ENCODE measurements around the gene TRAPPC14.

TRAPPC14 gene

GRCh38 chr7:100126931-100127865, 31.3 kb downstream of the TRAPPC14 start, which contains the start of gene MBLAC1:
TSS of gene MBLAC1 (plus strand) at chr7:100126967. CDS start at chr7:100127396, 429 bp downstream.
- peak; percentile 87 to 90 for DNase-seq (ENCODE audit: low read depth in 1 of 2, low spot score in 1 of 2)

- no peak for DNase-seq (ENCODE audit: low read depth in 1 of 2, low spot score in 1 of 2)
Measured at GRCh38 chr7:100126239-100126930, 32.1 kb downstream of the TRAPPC14 start.

DNA sequence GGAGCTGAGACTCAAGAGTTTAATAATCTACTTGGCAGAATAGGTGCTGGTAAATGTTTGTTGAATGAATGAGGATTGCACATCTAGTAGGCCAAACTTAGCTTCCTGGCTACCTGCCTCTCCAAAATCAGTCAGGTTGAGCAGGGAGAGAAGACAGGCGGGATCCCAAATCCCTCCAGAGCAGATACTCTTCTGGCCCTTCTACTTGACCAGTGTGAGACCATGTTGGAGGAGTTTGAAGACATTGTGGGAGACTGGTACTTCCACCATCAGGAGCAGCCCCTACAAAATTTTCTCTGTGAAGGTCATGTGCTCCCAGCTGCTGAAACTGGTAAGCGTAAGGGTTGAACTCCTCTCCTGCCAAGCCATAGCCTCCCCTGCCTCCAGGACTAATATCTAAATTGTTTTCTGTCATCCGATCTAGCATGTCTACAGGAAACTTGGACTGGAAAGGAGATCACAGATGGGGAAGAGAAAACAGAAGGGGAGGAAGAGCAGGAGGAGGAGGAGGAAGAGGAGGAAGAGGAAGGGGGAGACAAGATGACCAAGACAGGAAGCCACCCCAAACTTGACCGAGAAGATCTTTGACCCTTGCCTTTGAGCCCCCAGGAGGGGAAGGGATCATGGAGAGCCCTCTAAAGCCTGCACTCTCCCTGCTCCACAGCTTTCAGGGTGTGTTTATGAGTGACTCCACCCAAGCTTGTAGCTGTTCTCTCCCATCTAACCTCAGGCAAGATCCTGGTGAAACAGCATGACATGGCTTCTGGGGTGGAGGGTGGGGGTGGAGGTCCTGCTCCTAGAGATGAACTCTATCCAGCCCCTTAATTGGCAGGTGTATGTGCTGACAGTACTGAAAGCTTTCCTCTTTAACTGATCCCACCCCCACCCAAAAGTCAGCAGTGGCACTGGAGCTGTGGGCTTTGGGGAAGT, 34.0 kb downstream of the TRAPPC14 start:
- no peak for DNase-seq (ENCODE audit: low read depth in 1 of 2, low spot score in 1 of 2)

DNA sequence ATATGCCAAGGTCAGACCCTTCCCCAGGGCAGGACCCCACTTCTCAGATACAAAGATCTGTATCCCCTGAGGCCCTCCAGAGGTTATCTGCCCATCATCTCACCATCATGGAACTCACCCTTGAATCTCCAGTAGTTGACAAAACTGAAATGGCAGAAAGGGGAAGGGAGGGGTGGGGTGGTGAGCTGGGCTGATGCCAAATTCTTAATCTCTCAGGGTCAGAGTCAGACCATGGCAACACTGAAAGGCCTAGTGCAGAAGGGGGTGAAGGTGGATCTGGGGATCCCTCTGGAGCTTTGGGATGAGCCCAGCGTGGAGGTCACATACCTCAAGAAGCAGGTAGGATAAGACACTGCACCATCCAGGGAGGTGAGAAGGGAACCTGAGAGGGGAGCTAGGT, 36.0 kb downstream of the TRAPPC14 start:
- no peak for DNase-seq (ENCODE audit: low read depth in 1 of 2, low spot score in 1 of 2)

- DNase-seq (ENCODE audit: low read depth in 1 of 2, low spot score in 1 of 2): no peak
Measured at GRCh38 chr7:100122067-100122466, 36.5 kb downstream of the TRAPPC14 start.

DNA sequence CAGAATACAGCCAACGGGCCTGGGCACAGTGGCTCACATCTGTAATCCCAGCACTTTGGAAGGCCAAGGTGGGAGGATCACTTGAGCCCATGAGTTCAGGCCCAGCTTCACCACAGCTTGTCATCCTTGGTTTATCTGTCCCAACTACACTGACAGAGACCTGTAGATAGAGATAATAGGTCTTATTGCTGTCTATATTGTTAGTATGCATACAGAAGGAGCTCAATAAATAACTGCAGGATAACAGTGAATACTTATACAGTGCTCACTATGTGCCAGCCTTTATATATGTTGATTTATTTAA, 37.8 kb downstream of the TRAPPC14 start:
- DNase-seq (ENCODE audit: low read depth in 1 of 2, low spot score in 1 of 2): no peak

- peak in 1 of 2 donors; percentile 58 for DNase-seq (ENCODE audit: low read depth in 1 of 2, low spot score in 1 of 2)
Measured at GRCh38 chr7:100119970-100120732, 38.4 kb downstream of the TRAPPC14 start.

DNA sequence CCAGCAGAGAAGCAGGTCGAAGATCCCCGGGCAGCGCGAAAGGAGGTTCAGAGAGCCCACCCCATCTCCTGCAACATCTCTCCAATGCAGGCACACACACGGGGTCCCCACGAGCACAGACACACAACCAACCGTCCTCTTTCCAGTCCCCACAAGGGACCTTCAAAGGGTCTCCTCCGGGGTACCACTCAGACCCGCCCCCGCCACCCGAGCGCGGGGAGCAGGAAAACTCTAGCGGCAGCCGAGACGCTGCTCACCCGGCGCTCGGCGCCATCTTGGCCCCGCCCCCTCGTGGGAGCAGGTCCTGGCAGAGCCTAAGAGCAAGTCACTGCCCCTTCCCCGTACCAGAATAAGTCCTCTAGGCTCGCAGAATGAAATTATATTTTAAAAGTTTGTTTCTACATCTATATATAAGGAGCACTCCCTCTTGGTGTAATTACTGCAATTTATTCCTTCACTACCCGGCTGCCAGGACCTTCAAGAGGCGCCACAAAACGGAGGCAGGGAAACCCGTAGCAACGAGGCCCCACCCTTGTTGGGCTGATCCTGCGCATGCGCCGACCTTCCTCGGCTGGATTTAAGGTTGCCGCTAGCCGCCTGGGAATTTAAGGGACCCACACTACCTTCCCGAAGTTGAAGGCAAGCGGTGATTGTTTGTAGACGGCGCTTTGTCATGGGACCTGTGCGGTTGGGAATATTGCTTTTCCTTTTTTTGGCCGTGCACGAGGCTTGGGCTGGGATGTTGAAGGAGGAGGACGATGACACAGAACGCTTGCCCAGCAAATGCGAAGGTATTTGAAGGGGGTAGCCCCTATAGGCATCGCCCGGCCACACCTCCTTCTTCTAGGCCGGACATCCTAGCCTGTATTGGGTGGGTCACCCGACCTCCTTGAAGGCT, 39.2 kb downstream of the TRAPPC14 start, which contains the start of the genes CNPY4 and TAF6:
Gene CNPY4, plus strand, starts transcription at position 563 of the 898 bp plus-strand sequence. Its CDS starts 111 bp downstream, at position 674.
Gene TAF6, minus strand, starts transcription at position 287 of the 898 bp plus-strand sequence. CDS start 5,149 bp downstream, outside the sequence.
- DNase-seq (ENCODE audit: low read depth in 1 of 2, low spot score in 1 of 2): peak; percentile 87 to 95

DNA sequence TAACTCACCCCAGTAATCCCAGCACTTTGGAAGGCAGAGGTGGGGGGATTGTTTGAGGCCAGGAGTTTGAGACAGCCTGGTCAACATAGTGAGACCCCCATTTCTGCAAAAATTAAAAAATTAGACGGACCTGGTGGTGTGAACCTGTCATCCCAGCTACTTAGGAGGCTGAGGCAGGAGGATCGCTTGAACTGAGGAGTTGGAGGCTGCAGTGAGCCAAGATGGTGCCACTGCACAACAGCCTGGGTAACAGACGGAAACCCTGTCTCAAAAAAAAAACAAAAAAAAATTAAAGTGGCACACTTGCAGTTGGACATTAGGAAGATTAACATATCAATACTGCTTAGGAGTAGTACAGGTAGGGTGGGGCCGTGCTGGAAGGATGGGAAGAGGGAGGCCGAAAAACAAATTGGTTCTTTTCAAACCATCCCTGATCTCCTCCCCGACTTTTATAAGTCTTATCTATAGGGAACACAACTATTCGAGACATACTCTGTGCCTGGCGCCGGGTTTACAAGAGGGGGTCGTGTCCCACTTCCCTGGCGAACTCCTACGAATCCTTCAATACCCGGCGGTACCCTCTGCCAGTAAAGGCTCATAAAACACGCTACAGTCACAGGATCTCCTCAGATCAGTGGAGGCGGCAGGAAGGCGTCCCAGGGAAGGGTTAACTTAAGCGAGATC, 40.0 kb downstream of the TRAPPC14 start:
- no peak for DNase-seq (ENCODE audit: low read depth in 1 of 2, low spot score in 1 of 2)

GRCh38 chr7:100115026-100115425, 43.5 kb downstream of the TRAPPC14 start:
- no peak for DNase-seq (ENCODE audit: low read depth in 1 of 2, low spot score in 1 of 2)

GRCh38 chr7:100111914-100112313, 46.6 kb downstream of the TRAPPC14 start:
- DNase-seq (ENCODE audit: low read depth in 1 of 2, low spot score in 1 of 2): no peak

- DNase-seq (ENCODE audit: low read depth in 1 of 2, low spot score in 1 of 2): no peak
Measured at GRCh38 chr7:100111156-100111555, 47.4 kb downstream of the TRAPPC14 start.

- no peak for DNase-seq (ENCODE audit: low read depth in 1 of 2, low spot score in 1 of 2)
Measured at GRCh38 chr7:100109521-100110163, 48.9 kb downstream of the TRAPPC14 start.

- no peak for DNase-seq (ENCODE audit: low read depth in 1 of 2, low spot score in 1 of 2)
Measured at GRCh38 chr7:100107890-100108289, 50.6 kb downstream of the TRAPPC14 start.

- no peak for DNase-seq (ENCODE audit: low read depth in 1 of 2, low spot score in 1 of 2)
Measured at GRCh38 chr7:100107125-100107737, 51.3 kb downstream of the TRAPPC14 start.

DNA sequence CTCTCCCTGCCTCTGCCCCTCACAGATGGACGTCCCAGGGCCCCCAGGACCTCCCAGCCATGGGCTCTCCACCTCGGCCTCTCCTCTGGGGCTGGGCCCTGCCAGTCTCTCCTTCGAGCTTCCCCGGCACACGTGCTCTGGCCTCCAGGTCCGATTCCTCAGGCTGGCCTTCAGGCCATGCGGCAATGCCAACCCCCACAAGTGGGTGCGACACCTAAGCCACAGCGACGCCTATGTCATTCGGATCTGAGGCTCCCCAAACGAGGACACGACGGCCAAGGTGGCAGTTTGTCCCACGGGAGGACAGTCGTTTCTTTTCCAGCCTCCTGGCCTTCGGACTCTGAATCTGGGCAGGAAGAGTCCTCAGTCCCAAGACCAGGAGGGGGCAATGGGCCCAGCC, 51.9 kb downstream of the TRAPPC14 start:
- no peak for DNase-seq (ENCODE audit: low read depth in 1 of 2, low spot score in 1 of 2)

DNA sequence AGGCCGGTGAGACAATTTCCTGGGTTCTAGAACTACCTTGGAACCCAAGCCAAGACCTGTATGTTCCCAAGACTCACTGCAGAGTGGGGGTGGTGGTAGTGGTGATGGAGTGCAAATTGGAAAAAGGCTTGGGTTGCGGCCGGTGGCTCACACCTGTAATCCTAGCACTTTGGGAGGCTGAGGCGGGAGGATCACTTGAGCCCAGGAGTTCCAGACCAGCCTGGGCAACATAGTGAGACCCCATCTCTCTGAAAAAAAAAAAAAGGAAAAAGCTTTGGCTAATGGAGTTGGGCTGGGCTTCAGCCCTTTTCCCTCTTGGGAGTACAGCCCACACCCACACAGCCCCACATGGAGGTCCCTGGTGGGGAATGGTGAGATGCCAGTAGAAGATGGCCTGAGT, 53.0 kb downstream of the TRAPPC14 start:
- DNase-seq (ENCODE audit: low read depth in 1 of 2, low spot score in 1 of 2): no peak

All from activated CD4-positive, alpha-beta T cell treated with anti-CD3 and anti-CD28 coated beads, Interleukin-2, amount 50 U/mL, for 24 hours (primary cell).